Measurements from ENCODE around the gene LAMB1. TPM values are rescaled to one million over a fixed set of nuclear protein-coding genes. Genes with fewer than 3 reads are reported as not detected.

The LAMB1 gene
- total RNA-seq, 6 experiments from 2014 or later = 112 to 134 (median 123) TPM

- Mint-ChIP-seq H3K27me3 (ENCODE audit: insufficient read depth) (no peaks in the 10 kb centered on the region), H3K9me3 (no peaks in the 10 kb centered on the region), H3K4me3 (no peak overlapping the region), H3K27ac (peak overlapping the region; percentile 0; the same call in 1 of the 2 replicates), H3K36me3 (ENCODE audit: low read depth) (peaks cover 49% of the 10 kb centered on the region), H3K4me1 (ENCODE audit: low read depth) (peaks cover 6% of the 10 kb centered on the region)
- peak; percentile 54 for TF ChIP-seq CTCF (IDR thresholded peaks at IDR 0.05)
- no peak for DNase-seq
Measured at GRCh38 chr7:107982918-107983389, 20.0 kb downstream of the LAMB1 start.

- H3K9me3 Mint-ChIP-seq = no peaks in the 10 kb centered on the region
- no peak overlapping the region for H3K4me3 Mint-ChIP-seq
- no peak for TF ChIP-seq CTCF (IDR thresholded peaks at IDR 0.05)
- peaks cover 46% of the 10 kb centered on the region for H3K36me3 Mint-ChIP-seq (ENCODE audit: low read depth)
- no peak for DNase-seq
- H3K27ac Mint-ChIP-seq = no peak overlapping the region
- H3K27me3 Mint-ChIP-seq (ENCODE audit: insufficient read depth) = no peaks in the 10 kb centered on the region
- H3K4me1 Mint-ChIP-seq (ENCODE audit: low read depth) = peaks cover 6% of the 10 kb centered on the region
Measured at GRCh38 chr7:107982042-107982840, 20.7 kb downstream of the LAMB1 start.

- peaks cover 6% of the 10 kb centered on the region for H3K4me1 Mint-ChIP-seq (ENCODE audit: low read depth)
- H3K4me3 Mint-ChIP-seq = no peak overlapping the region
- no peak for DNase-seq
- H3K36me3 Mint-ChIP-seq (ENCODE audit: low read depth) = peaks cover 39% of the 10 kb centered on the region
- no peaks in the 10 kb centered on the region for H3K9me3 Mint-ChIP-seq
- H3K27ac Mint-ChIP-seq = no peak overlapping the region
- H3K27me3 Mint-ChIP-seq (ENCODE audit: insufficient read depth) = no peaks in the 10 kb centered on the region
- TF ChIP-seq CTCF (IDR thresholded peaks at IDR 0.05) = no peak
Measured at GRCh38 chr7:107981466-107981865, 21.5 kb downstream of the LAMB1 start.

- no peak for DNase-seq
- peaks cover 6% of the 10 kb centered on the region for H3K4me1 Mint-ChIP-seq (ENCODE audit: low read depth)
Measured at GRCh38 chr7:107980671-107981190, 22.2 kb downstream of the LAMB1 start.

GRCh38 chr7:107980171-107980570 lies 22.8 kb downstream of the LAMB1 start:
- H3K4me3 Mint-ChIP-seq = no peak overlapping the region
- peaks cover 6% of the 10 kb centered on the region for H3K4me1 Mint-ChIP-seq (ENCODE audit: low read depth)
- H3K27ac Mint-ChIP-seq = no peak overlapping the region
- DNase-seq = no peak
- no peaks in the 10 kb centered on the region for H3K27me3 Mint-ChIP-seq (ENCODE audit: insufficient read depth)
- no peaks in the 10 kb centered on the region for H3K9me3 Mint-ChIP-seq
- peaks cover 48% of the 10 kb centered on the region for H3K36me3 Mint-ChIP-seq (ENCODE audit: low read depth)
- no peak for TF ChIP-seq CTCF (IDR thresholded peaks at IDR 0.05)

More at GRCh38 chr7:107980671-107981190, 22.2 kb downstream of the LAMB1 start:
- no peak overlapping the region for H3K4me3 Mint-ChIP-seq
- H3K36me3 Mint-ChIP-seq (ENCODE audit: low read depth) = peaks cover 42% of the 10 kb centered on the region
- H3K27ac Mint-ChIP-seq = no peak overlapping the region
- no peaks in the 10 kb centered on the region for H3K27me3 Mint-ChIP-seq (ENCODE audit: insufficient read depth)
- no peaks in the 10 kb centered on the region for H3K9me3 Mint-ChIP-seq
- TF ChIP-seq CTCF (IDR thresholded peaks at IDR 0.05) = no peak

All from HFFc6 (cell line).